GM23338 (cell line): ENCODE measurements around the gene CD2AP. TPM values are rescaled to one million over a fixed set of nuclear protein-coding genes. Genes with fewer than 3 reads are reported as not detected.

Experiments used
- ATAC-seq: fragments of 200-7000 bp; cut with Tn5 transposase; 3 replicates; pipeline ENCODE4 v1.9.1; 2020
- DNase-seq: peaks from one replicate; pipeline ENCODE4 v3.0.0-alpha.2; 2015; ENCODE audit warnings: low spot score
- H2AFZ ChIP-seq: fragments of 200-600 bp; sonication (generic); 2 replicates; pipeline ENCODE4 v1.8.0; 2016; ENCODE audit warnings: antibody characterized with exemption, mild to moderate bottlenecking, moderate library complexity
- H3F3A ChIP-seq: fragments of 200-600 bp; sonication (generic); replicated peaks from 2 replicates; pipeline ENCODE4 v1.8.0; 2017; ENCODE audit warnings: antibody characterized with exemption, mixed run types, low read depth
- H3K27ac ChIP-seq: fragments of 200-600 bp; sonication (generic); 2 replicates; pipeline ENCODE4 v1.6.1; 2016; ENCODE audit warnings: low read depth
- H3K27me3 ChIP-seq: fragments of 200-600 bp; sonication (generic); 2 replicates; pipeline ENCODE4 v1.8.0; 2016; ENCODE audit warnings: mild to moderate bottlenecking, mixed run types, moderate library complexity; ENCODE audit not compliant: insufficient read depth
- H3K36me3 ChIP-seq: fragments of 200-600 bp; sonication (generic); 2 replicates; pipeline ENCODE4 v1.8.0; 2016; ENCODE audit warnings: mild to moderate bottlenecking; ENCODE audit not compliant: insufficient read depth
- H3K4me1 ChIP-seq: fragments of 200-600 bp; sonication (generic); 2 replicates; pipeline ENCODE4 v1.8.0; 2016; ENCODE audit warnings: mild to moderate bottlenecking, moderate library complexity; ENCODE audit not compliant: insufficient read depth
- H3K4me2 ChIP-seq: fragments of 200-600 bp; sonication (generic); 2 replicates; pipeline ENCODE4 v1.7.1; 2017; ENCODE audit warnings: mixed run types
- H3K4me3 ChIP-seq: fragments of 200-600 bp; sonication (generic); 2 replicates; pipeline ENCODE4 v1.6.1; 2016; ENCODE audit warnings: mixed run types
- H3K79me2 ChIP-seq: fragments of 200-600 bp; sonication (generic); replicated peaks from 2 replicates; pipeline ENCODE4 v1.8.0; 2017; ENCODE audit warnings: mild to moderate bottlenecking; ENCODE audit not compliant: insufficient read depth
- H3K9me2 ChIP-seq: fragments of 200-600 bp; sonication (generic); 2 replicates; pipeline ENCODE4 v1.8.0; 2017; ENCODE audit not compliant: insufficient read depth
- H4K20me1 ChIP-seq: fragments of 200-600 bp; sonication (generic); replicated peaks from 2 replicates; pipeline ENCODE4 v1.8.0; 2017; ENCODE audit warnings: mild to moderate bottlenecking; ENCODE audit not compliant: insufficient read depth
- H3K27ac Mint-ChIP-seq: 2 replicates; pipeline ENCODE4 v1.8.0; 2020; ENCODE audit warnings: inconsistent platforms, mild to moderate bottlenecking, moderate library complexity, mixed read lengths
- H3K27me3 Mint-ChIP-seq: 3 replicates; pipeline ENCODE4 v1.8.0; 2022; ENCODE audit warnings: low read depth, mild to moderate bottlenecking, moderate library complexity, mixed read lengths, inconsistent platforms; ENCODE audit not compliant: insufficient read depth, poor library complexity
- H3K36me3 Mint-ChIP-seq: 3 replicates; pipeline ENCODE4 v1.8.0; 2021; ENCODE audit warnings: low read depth, mild to moderate bottlenecking, inconsistent platforms, moderate library complexity, mixed read lengths
- H3K4me1 Mint-ChIP-seq: 3 replicates; pipeline ENCODE4 v1.8.0; 2020; ENCODE audit warnings: mild to moderate bottlenecking, inconsistent platforms, mixed read lengths
- H3K4me3 Mint-ChIP-seq: 3 replicates; pipeline ENCODE4 v1.8.0; 2021; ENCODE audit warnings: moderate library complexity, mild to moderate bottlenecking, inconsistent platforms, mixed read lengths
- H3K9me3 Mint-ChIP-seq: 3 replicates; pipeline ENCODE4 v1.8.0; 2020; ENCODE audit warnings: moderate library complexity, mild to moderate bottlenecking, inconsistent platforms, mixed read lengths
- JUNB ChIP-seq: IDR thresholded peaks from one replicate; pipeline ENCODE4 v1.6.1; 2016; ENCODE audit warnings: antibody characterized with exemption; ENCODE audit not compliant: unreplicated experiment
- NANOG ChIP-seq: IDR thresholded peaks from 2 replicates; pipeline ENCODE4 v1.6.1; 2016; ENCODE audit warnings: antibody characterized with exemption, borderline replicate concordance
- STAT1 ChIP-seq: IDR thresholded peaks from one replicate; pipeline ENCODE4 v1.6.1; 2016; ENCODE audit warnings: antibody characterized with exemption; ENCODE audit not compliant: unreplicated experiment
- polyA plus RNA-seq: library from polyadenylated mRNA; unstranded; fragments of >200 nt; fragmentation: Nextera tagmentation; extraction: Ambion mirVana; gene quantifications from 2 replicates; pipeline ENCODE4 v1.2.1, GENCODE V29; 2016
- total RNA-seq: library from RNA; depleted of rRNA; stranded (reverse); fragments of >200 nt; shearing (Covaris generic); gene quantifications from 2 replicates; pipeline ENCODE4 v1.2.3, GENCODE V29; 2014
- TF ChIP-seq, protein P1 (sequence below), 2 experiments: fragments of 200-600 bp in 1 of 2; sonication (generic) in 1 of 2; conservative IDR thresholded peaks; 2 replicates each; pipeline versions ENCODE4 v1.5.1 to v1.6.1; 2016 to 2017; ENCODE audit warnings: antibody characterized with exemption in 2 of 2, low read depth in 2 of 2, mild to moderate bottlenecking in 2 of 2, moderate library complexity in 1 of 2
- TF ChIP-seq, protein P2 (sequence below): IDR thresholded peaks from 2 replicates; pipeline ENCODE4 v1.6.1; 2016; ENCODE audit warnings: antibody characterized with exemption
- TF ChIP-seq, protein P3 (sequence below): IDR thresholded peaks from one replicate; pipeline ENCODE4 v1.6.1; 2018; ENCODE audit warnings: antibody characterized with exemption; ENCODE audit not compliant: unreplicated experiment

Gene CD2AP
- total and polyA plus RNA-seq, 2 experiments from 2014 or later: 38.0 to 93.2 TPM

DNA sequence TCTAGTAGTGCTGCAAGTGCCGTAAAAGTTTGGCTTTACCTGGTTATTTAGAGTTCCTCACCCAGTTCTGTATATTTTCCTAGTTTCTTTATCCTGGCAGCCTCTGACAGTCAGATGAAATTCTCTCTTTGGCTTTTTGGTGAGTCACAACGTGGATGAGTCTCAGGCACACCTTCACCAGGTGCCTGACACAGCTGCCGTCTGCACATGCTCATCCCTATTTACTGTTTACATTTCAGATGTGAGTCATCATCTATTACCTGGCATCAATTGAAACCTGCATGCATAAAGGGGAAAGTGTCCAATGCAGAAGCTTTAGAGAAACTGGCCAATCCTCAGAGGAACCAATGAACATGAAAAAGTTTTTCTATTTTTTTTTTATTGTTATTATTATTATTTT lies 187.5 kb downstream of the CD2AP start:
- H3K4me2 ChIP-seq: no peak overlapping the region
- H3K9me3 Mint-ChIP-seq: no peaks in the 10 kb centered on the region
- H3K4me1 Mint-ChIP-seq: peaks cover 19% of the 10 kb centered on the region

More for the DNA sequence above, 187.5 kb downstream of the CD2AP start:
- Histone ChIP-seq H3K79me2 (no peaks in the 10 kb centered on the region), H4K20me1 (no peaks in the 10 kb centered on the region), H3K4me3 (no peak overlapping the region), H3K27ac (no peak overlapping the region), H3K4me1 (no peaks in the 10 kb centered on the region; the same call in 1 of the 2 replicates), H3K9me2 (no peaks in the 10 kb centered on the region), H3K27me3 (no peaks in the 10 kb centered on the region), H3F3A (no peaks in the 10 kb centered on the region), H3K36me3 (no peaks in the 10 kb centered on the region), H2AFZ (no peak overlapping the region)
- Mint-ChIP-seq H3K36me3 (no peaks in the 10 kb centered on the region), H3K4me3 (no peak overlapping the region), H3K27ac (no peak overlapping the region), H3K27me3 (peaks cover 5% of the 10 kb centered on the region)
- TF ChIP-seq JUNB (no peak), NANOG (no peak), STAT1 (no peak)
- TF ChIP-seq, protein P1, sequence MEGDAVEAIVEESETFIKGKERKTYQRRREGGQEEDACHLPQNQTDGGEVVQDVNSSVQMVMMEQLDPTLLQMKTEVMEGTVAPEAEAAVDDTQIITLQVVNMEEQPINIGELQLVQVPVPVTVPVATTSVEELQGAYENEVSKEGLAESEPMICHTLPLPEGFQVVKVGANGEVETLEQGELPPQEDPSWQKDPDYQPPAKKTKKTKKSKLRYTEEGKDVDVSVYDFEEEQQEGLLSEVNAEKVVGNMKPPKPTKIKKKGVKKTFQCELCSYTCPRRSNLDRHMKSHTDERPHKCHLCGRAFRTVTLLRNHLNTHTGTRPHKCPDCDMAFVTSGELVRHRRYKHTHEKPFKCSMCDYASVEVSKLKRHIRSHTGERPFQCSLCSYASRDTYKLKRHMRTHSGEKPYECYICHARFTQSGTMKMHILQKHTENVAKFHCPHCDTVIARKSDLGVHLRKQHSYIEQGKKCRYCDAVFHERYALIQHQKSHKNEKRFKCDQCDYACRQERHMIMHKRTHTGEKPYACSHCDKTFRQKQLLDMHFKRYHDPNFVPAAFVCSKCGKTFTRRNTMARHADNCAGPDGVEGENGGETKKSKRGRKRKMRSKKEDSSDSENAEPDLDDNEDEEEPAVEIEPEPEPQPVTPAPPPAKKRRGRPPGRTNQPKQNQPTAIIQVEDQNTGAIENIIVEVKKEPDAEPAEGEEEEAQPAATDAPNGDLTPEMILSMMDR (conservative IDR thresholded peaks at IDR 0.05; ENCODE audit: low read depth in 2 of 2): no peak
- TF ChIP-seq, protein P2, sequence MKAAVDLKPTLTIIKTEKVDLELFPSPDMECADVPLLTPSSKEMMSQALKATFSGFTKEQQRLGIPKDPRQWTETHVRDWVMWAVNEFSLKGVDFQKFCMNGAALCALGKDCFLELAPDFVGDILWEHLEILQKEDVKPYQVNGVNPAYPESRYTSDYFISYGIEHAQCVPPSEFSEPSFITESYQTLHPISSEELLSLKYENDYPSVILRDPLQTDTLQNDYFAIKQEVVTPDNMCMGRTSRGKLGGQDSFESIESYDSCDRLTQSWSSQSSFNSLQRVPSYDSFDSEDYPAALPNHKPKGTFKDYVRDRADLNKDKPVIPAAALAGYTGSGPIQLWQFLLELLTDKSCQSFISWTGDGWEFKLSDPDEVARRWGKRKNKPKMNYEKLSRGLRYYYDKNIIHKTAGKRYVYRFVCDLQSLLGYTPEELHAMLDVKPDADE: no peak
- TF ChIP-seq, protein P3, sequence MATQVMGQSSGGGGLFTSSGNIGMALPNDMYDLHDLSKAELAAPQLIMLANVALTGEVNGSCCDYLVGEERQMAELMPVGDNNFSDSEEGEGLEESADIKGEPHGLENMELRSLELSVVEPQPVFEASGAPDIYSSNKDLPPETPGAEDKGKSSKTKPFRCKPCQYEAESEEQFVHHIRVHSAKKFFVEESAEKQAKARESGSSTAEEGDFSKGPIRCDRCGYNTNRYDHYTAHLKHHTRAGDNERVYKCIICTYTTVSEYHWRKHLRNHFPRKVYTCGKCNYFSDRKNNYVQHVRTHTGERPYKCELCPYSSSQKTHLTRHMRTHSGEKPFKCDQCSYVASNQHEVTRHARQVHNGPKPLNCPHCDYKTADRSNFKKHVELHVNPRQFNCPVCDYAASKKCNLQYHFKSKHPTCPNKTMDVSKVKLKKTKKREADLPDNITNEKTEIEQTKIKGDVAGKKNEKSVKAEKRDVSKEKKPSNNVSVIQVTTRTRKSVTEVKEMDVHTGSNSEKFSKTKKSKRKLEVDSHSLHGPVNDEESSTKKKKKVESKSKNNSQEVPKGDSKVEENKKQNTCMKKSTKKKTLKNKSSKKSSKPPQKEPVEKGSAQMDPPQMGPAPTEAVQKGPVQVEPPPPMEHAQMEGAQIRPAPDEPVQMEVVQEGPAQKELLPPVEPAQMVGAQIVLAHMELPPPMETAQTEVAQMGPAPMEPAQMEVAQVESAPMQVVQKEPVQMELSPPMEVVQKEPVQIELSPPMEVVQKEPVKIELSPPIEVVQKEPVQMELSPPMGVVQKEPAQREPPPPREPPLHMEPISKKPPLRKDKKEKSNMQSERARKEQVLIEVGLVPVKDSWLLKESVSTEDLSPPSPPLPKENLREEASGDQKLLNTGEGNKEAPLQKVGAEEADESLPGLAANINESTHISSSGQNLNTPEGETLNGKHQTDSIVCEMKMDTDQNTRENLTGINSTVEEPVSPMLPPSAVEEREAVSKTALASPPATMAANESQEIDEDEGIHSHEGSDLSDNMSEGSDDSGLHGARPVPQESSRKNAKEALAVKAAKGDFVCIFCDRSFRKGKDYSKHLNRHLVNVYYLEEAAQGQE: no peak
- ATAC-seq (no peak), DNase-seq (no peak)
